IMR-90 (cell line): ENCODE results near the gene IKBIP. TPM values are rescaled to one million over a fixed set of nuclear protein-coding genes. Genes with fewer than 3 reads are reported as not detected.

Experiments used
- ATAC-seq: fragments of 200-7000 bp; cut with Tn5 transposase; 2 replicates; pipeline ENCODE4 v1.9.1; 2020; ENCODE audit warnings: low read depth, mild to moderate bottlenecking, moderate library complexity
- BruUV-seq: library from RNA; stranded (reverse); fragments of 400-500 nt; replicated peaks from 2 replicates; lab custom pipeline; 2021; lab: Mats Ljungman, UMichigan
- CTCF ChIA-PET: fragments of 300-600 bp; formaldehyde crosslinking; extraction: SDS; loops from one replicate; lab custom pipeline; 2021; ENCODE audit warnings: antibody characterized with exemption; lab: Yijun Ruan, JAX
- POLR2A ChIA-PET: fragments of 300-600 bp; sonication (Branson Sonifier 250); formaldehyde crosslinking; loops from one replicate; lab custom pipeline; 2022; ENCODE audit warnings: antibody characterized with exemption; ENCODE audit not compliant: unreplicated experiment; lab: Charles Lee
- DNase-seq: peaks from one replicate; pipeline ENCODE4 v3.0.0; 2013
- H2AFZ ChIP-seq: replicated peaks from 2 replicates; pipeline ENCODE3; 2013; ENCODE audit warnings: low read length, mild to moderate bottlenecking; ENCODE audit not compliant: poor library complexity
- H2AK5ac ChIP-seq: 2 replicates; pipeline ENCODE4 v1.6.1; 2013; ENCODE audit warnings: low read depth, low read length, inconsistent platforms
- H2AK9ac ChIP-seq: replicated peaks from 2 replicates; pipeline ENCODE3; 2013; ENCODE audit warnings: mild to moderate bottlenecking, low read depth, low read length, moderate library complexity; ENCODE audit not compliant: poor library complexity
- H2BK120ac ChIP-seq: 2 replicates; pipeline ENCODE4 v1.6.1; 2013; ENCODE audit warnings: low read depth, low read length, inconsistent platforms
- H2BK15ac ChIP-seq: 3 replicates; pipeline ENCODE4 v1.6.1; 2013; ENCODE audit warnings: low read depth, low read length, inconsistent platforms
- H2BK20ac ChIP-seq: 2 replicates; pipeline ENCODE4 v1.6.1; 2013; ENCODE audit warnings: low read depth, mild to moderate bottlenecking, inconsistent platforms, low read length, moderate library complexity
- H2BK5ac ChIP-seq: 2 replicates; pipeline ENCODE4 v1.6.1; 2013; ENCODE audit warnings: mild to moderate bottlenecking, low read depth, low read length, inconsistent platforms; ENCODE audit not compliant: poor library complexity, severe bottlenecking
- H3K14ac ChIP-seq: replicated peaks from 2 replicates; pipeline ENCODE4 v1.6.1; 2013; ENCODE audit warnings: low read depth, low read length, inconsistent platforms
- H3K18ac ChIP-seq: 2 replicates; pipeline ENCODE4 v1.6.1; 2013; ENCODE audit warnings: low read depth, low read length, control low read depth
- H3K23ac ChIP-seq: 2 replicates; pipeline ENCODE4 v1.6.1; 2013; ENCODE audit warnings: low read depth, low read length, inconsistent platforms
- H3K27ac ChIP-seq: 2 replicates; pipeline ENCODE4 v1.5.1; 2013; ENCODE audit warnings: mild to moderate bottlenecking, control low read depth, low read length; ENCODE audit not compliant: insufficient read depth
- H3K27me3 ChIP-seq: 2 replicates; pipeline ENCODE4 v1.6.1; 2013; ENCODE audit warnings: low read length; ENCODE audit not compliant: control insufficient read depth, insufficient read depth
- H3K36me3 ChIP-seq: 2 replicates; pipeline ENCODE4 v1.6.1; 2013; ENCODE audit warnings: low read length, mixed read lengths; ENCODE audit not compliant: control insufficient read depth, insufficient read depth
- H3K4ac ChIP-seq: 2 replicates; pipeline ENCODE4 v1.6.1; 2013; ENCODE audit warnings: low read depth, low read length, inconsistent platforms
- H3K4me1 ChIP-seq: 2 replicates; pipeline ENCODE4 v1.6.1; 2013; ENCODE audit warnings: low read length, mixed read lengths; ENCODE audit not compliant: control insufficient read depth, insufficient read depth
- H3K4me2 ChIP-seq: 2 replicates; pipeline ENCODE4 v1.6.1; 2013; ENCODE audit warnings: low read depth, mild to moderate bottlenecking, control low read depth, low read length, moderate library complexity
- H3K4me3 ChIP-seq: 2 replicates; pipeline ENCODE4 v1.5.1; 2013; ENCODE audit warnings: low read depth, mild to moderate bottlenecking, control low read depth, low read length, moderate library complexity; ENCODE audit not compliant: insufficient read depth
- H3K56ac ChIP-seq: 2 replicates; pipeline ENCODE4 v1.6.1; 2013; ENCODE audit warnings: low read length, inconsistent platforms; ENCODE audit not compliant: insufficient read depth; ENCODE audit errors: extremely low read depth
- H3K79me1 ChIP-seq, 2 experiments: 2 replicates each; pipeline ENCODE4 v1.6.1; 2013; ENCODE audit warnings: low read length in 2 of 2, inconsistent platforms in 1 of 2, low read depth in 1 of 2
- H3K9ac ChIP-seq: 2 replicates; pipeline ENCODE4 v1.6.1; 2013; ENCODE audit warnings: low read depth, low read length, control low read depth
- H3K9me1 ChIP-seq: 2 replicates; pipeline ENCODE4 v1.6.1; 2013; ENCODE audit warnings: low read length, inconsistent platforms; ENCODE audit not compliant: insufficient read depth
- H3K9me3 ChIP-seq: 2 replicates; pipeline ENCODE4 v1.6.1; 2013; ENCODE audit warnings: low read length; ENCODE audit not compliant: control insufficient read depth, insufficient read depth
- H4K20me1 ChIP-seq: 2 replicates; pipeline ENCODE4 v1.6.1; 2013; ENCODE audit warnings: low read length, inconsistent platforms; ENCODE audit not compliant: insufficient read depth
- H4K5ac ChIP-seq: 2 replicates; pipeline ENCODE4 v1.6.1; 2013; ENCODE audit warnings: mild to moderate bottlenecking, low read depth, low read length, control low read depth
- H4K8ac ChIP-seq, 2 experiments: 2 replicates each; pipeline ENCODE4 v1.6.1; 2013; ENCODE audit warnings: low read depth in 2 of 2, low read length in 2 of 2, control low read depth in 1 of 2, inconsistent platforms in 1 of 2
- H4K91ac ChIP-seq: 2 replicates; pipeline ENCODE4 v1.6.1; 2013; ENCODE audit warnings: low read depth, low read length, inconsistent platforms; ENCODE audit not compliant: insufficient read depth
- CHD1 ChIP-seq: IDR thresholded peaks from 2 replicates; pipeline ENCODE4 v1.6.1; 2012; ENCODE audit warnings: low read depth, low read length, improper control_type of control experiment
- FOS ChIP-seq: fragments of 150-350 bp; IDR thresholded peaks from 2 replicates; pipeline ENCODE4 v1.6.1; 2016; ENCODE audit warnings: low read depth, low read length
- MAFK ChIP-seq: IDR thresholded peaks from 2 replicates; pipeline ENCODE4 v1.6.1; 2012; ENCODE audit warnings: low read depth, low read length, improper control_type of control experiment
- MXI1 ChIP-seq: IDR thresholded peaks from 2 replicates; pipeline ENCODE4 v1.6.1; 2012; ENCODE audit warnings: low read depth, mild to moderate bottlenecking, low read length, moderate library complexity, borderline replicate concordance
- RAD21 ChIP-seq: IDR thresholded peaks from 2 replicates; pipeline ENCODE4 v1.6.1; 2012; ENCODE audit warnings: low read length, improper control_type of control experiment
- RFX5 ChIP-seq: IDR thresholded peaks from 2 replicates; pipeline ENCODE4 v1.8.0; 2012; ENCODE audit warnings: low read depth, mild to moderate bottlenecking, low read length, moderate library complexity
- SMC3 ChIP-seq: fragments of 150-350 bp; IDR thresholded peaks from 2 replicates; pipeline ENCODE4 v1.6.1; 2016; ENCODE audit warnings: low read depth, mild to moderate bottlenecking, antibody characterized with exemption, low read length, moderate library complexity
- USF2 ChIP-seq: fragments of 150-350 bp; IDR thresholded peaks from 2 replicates; pipeline ENCODE4 v1.6.1; 2017; ENCODE audit warnings: mild to moderate bottlenecking, antibody characterized with exemption, low read length, low read depth
- WGBS, 2 experiments: methylation state at CpG; one replicate each; pipeline versions ENCODE4 v1.1.5 to v1.1.7; 2013; ENCODE audit warnings: missing lambda C conversion rate in 2 of 2; ENCODE audit not compliant: insufficient read length in 1 of 2; ENCODE audit errors: extremely low coverage in 2 of 2; 5-methylcytosine and 5-hydroxymethylcytosine counted together
- dilution Hi-C: fragments of 300-500 bp; cut with HindIII; formaldehyde crosslinking; loops from one replicate; pipeline ENCODE4 v1.14.3; 2018; ENCODE audit warnings: low sequenced_read_pairs; ENCODE audit not compliant: unreplicated experiment
- in situ Hi-C: fragments of 300-500 bp; cut with MboI; formaldehyde crosslinking; loops from 3 replicates; pipeline ENCODE4 v1.14.3; 2019; ENCODE audit warnings: low sequenced_read_pairs, inconsistent platforms, mixed read lengths
- intact Hi-C: fragments of 100-400 bp; cut with micrococcal nuclease; formaldehyde crosslinking; loops from 2 replicates; pipeline ENCODE4 v1.10.0; 2022
- polyA plus RNA-seq, 3 experiments: library from polyadenylated mRNA; depleted of rRNA; stranded (reverse); fragments of >200 nt; gene quantifications; 2 replicates each; pipeline ENCODE4 v1.2.3, GENCODE V29; 2012; ENCODE audit warnings: low replicate concordance in 1 of 3
- total RNA-seq: library from RNA; depleted of rRNA; stranded (reverse); fragments of >200 nt; gene quantifications from 2 replicates; pipeline ENCODE4 v1.2.3, GENCODE V29; 2012

Gene IKBIP
- total and polyA plus RNA-seq, 2 of the 4 experiments (the other 2 are of a cell fraction) = 37.1 to 52.7 TPM

- POLR2A ChIA-PET = no interaction called here
Observed at GRCh38 chr12:98639491-98639890, 5.1 kb downstream of the IKBIP start.

More at GRCh38 chr12:98639491-98639890, 5.1 kb downstream of the IKBIP start:
- no peak overlapping the region for H3K9ac ChIP-seq
- WGBS, 2 experiments = 50% methylated on average over 1 of the region's 3 CpGs; no CpG with 5 or more reads in 1 of the 2 experiments
- H2AK5ac ChIP-seq = no peak overlapping the region
- DNase-seq = no peak
- CTCF ChIA-PET = no interaction called here
- ATAC-seq = no peak
- H3K27ac ChIP-seq = no peak overlapping the region
- no peak overlapping the region for H3K4ac ChIP-seq
- H4K5ac ChIP-seq = no peak overlapping the region
- H3K79me1 ChIP-seq = peaks cover 4 to 39% of the 10 kb centered on the region in 2 experiments; a peak in 3 of 4 replicates
- no peak overlapping the region for H3K56ac ChIP-seq
- no peak overlapping the region for H2BK20ac ChIP-seq
- no peak overlapping the region for H4K91ac ChIP-seq
- H2BK5ac ChIP-seq = no peak overlapping the region
- no peaks in the 10 kb centered on the region for H3K27me3 ChIP-seq
- peaks cover 6% of the 10 kb centered on the region for H3K9me1 ChIP-seq
- BruUV-seq = no TSS peak
- H2BK120ac ChIP-seq = no peak overlapping the region
- TF ChIP-seq CHD1 = no peak
- no peak for TF ChIP-seq SMC3
- no peak for TF ChIP-seq RAD21
- no peak for TF ChIP-seq MXI1
- TF ChIP-seq USF2 = no peak
- no peak for TF ChIP-seq RFX5
- TF ChIP-seq MAFK = no peak
- TF ChIP-seq FOS = no peak
- peaks cover 6% of the 10 kb centered on the region; the same call in 1 of the 2 replicates for H3K4me1 ChIP-seq
- in situ Hi-C loops (loop anchor here (5.0 kb wide), 1 partner anchor 37 kb away; no protein-coding TSS in a partner anchor), dilution Hi-C loops (no loop called here), intact Hi-C loops (no loop called here)
- no peak overlapping the region for H2AK9ac ChIP-seq
- no peak overlapping the region for H3K18ac ChIP-seq
- no peak overlapping the region for H4K8ac ChIP-seq
- no peak overlapping the region for H3K4me3 ChIP-seq
- no peak overlapping the region for H2AFZ ChIP-seq
- H3K4me2 ChIP-seq = no peak overlapping the region
- H2BK15ac ChIP-seq = no peak overlapping the region
- H3K36me3 ChIP-seq = peaks cover 3% of the 10 kb centered on the region; the same call in 1 of the 2 replicates
- no peaks in the 10 kb centered on the region for H3K9me3 ChIP-seq
- H3K23ac ChIP-seq = no peak overlapping the region; the same call in 1 of the 2 replicates
- H3K14ac ChIP-seq = no peak overlapping the region
- H4K20me1 ChIP-seq = peaks cover 21% of the 10 kb centered on the region
